H9 (cell line): Measurements from ENCODE around the gene PERCC1. TPM values are rescaled to one million over a fixed set of nuclear protein-coding genes. Genes with fewer than 3 reads are reported as not detected.

Experiments
- DNase-seq: peaks from one replicate; pipeline ENCODE4 v3.0.0-alpha.2; 2017
- H2AFZ ChIP-seq: one replicate; pipeline ENCODE4 v1.6.1; 2013; ENCODE audit warnings: mild to moderate bottlenecking, low read length, control low read depth, moderate library complexity
- H2AK5ac ChIP-seq: 2 replicates; pipeline ENCODE4 v1.6.1; 2013; ENCODE audit warnings: low read length, control low read depth, mixed read lengths; ENCODE audit not compliant: insufficient read length
- H2BK120ac ChIP-seq: one replicate; pipeline ENCODE4 v1.6.1; 2013; ENCODE audit warnings: low read depth, mild to moderate bottlenecking, low read length, control low read depth, inconsistent platforms; ENCODE audit not compliant: poor library complexity, severe bottlenecking
- H2BK12ac ChIP-seq: 2 replicates; pipeline ENCODE4 v1.6.1; 2013; ENCODE audit warnings: low read length, control low read depth, mixed read lengths, low read depth; ENCODE audit not compliant: insufficient read length
- H2BK15ac ChIP-seq: 2 replicates; pipeline ENCODE4 v1.6.1; 2013; ENCODE audit warnings: low read depth, low read length, control low read depth
- H2BK20ac ChIP-seq: one replicate; pipeline ENCODE4 v1.6.1; 2013; ENCODE audit warnings: low read depth, mild to moderate bottlenecking, low read length, control low read depth, inconsistent platforms; ENCODE audit not compliant: poor library complexity, severe bottlenecking
- H2BK5ac ChIP-seq: 2 replicates; pipeline ENCODE4 v1.6.1; 2013; ENCODE audit warnings: low read length, control low read depth, mixed read lengths; ENCODE audit not compliant: insufficient read length
- H3K14ac ChIP-seq: 2 replicates; pipeline ENCODE4 v1.6.1; 2013; ENCODE audit warnings: low read length, control low read depth; ENCODE audit not compliant: insufficient read depth
- H3K18ac ChIP-seq: 2 replicates; pipeline ENCODE4 v1.6.1; 2013; ENCODE audit warnings: low read depth, mild to moderate bottlenecking, mixed read lengths, low read length, control low read depth; ENCODE audit not compliant: insufficient read length
- H3K23ac ChIP-seq: 2 replicates; pipeline ENCODE4 v1.6.1; 2013; ENCODE audit warnings: low read length, control low read depth, mixed read lengths, low read depth; ENCODE audit not compliant: insufficient read length
- H3K23me2 ChIP-seq: 2 replicates; pipeline ENCODE4 v1.6.1; 2013; ENCODE audit warnings: low read depth, mild to moderate bottlenecking, mixed read lengths, low read length, control low read depth; ENCODE audit not compliant: insufficient read length, poor library complexity, severe bottlenecking
- H3K27ac ChIP-seq: 2 replicates; pipeline ENCODE4 v1.5.1; 2013; ENCODE audit warnings: low read length, control low read depth, mixed read lengths, low read depth; ENCODE audit not compliant: insufficient read length
- H3K27me3 ChIP-seq: 2 replicates; pipeline ENCODE4 v1.6.1; 2013; ENCODE audit warnings: low read length, control low read depth, inconsistent platforms; ENCODE audit not compliant: insufficient read depth
- H3K4ac ChIP-seq: 2 replicates; pipeline ENCODE4 v1.6.1; 2013; ENCODE audit warnings: low read depth, mild to moderate bottlenecking, control low read depth, inconsistent platforms, low read length, moderate library complexity
- H3K4me1 ChIP-seq: 2 replicates; pipeline ENCODE4 v1.6.1; 2013; ENCODE audit warnings: low read length, control low read depth, inconsistent platforms; ENCODE audit not compliant: insufficient read depth
- H3K4me2 ChIP-seq: 2 replicates; pipeline ENCODE4 v1.6.1; 2013; ENCODE audit warnings: low read length, control low read depth, mixed read lengths; ENCODE audit not compliant: insufficient read length, insufficient read depth
- H3K56ac ChIP-seq: 2 replicates; pipeline ENCODE4 v1.6.1; 2013; ENCODE audit warnings: low read depth, mild to moderate bottlenecking, mixed read lengths, low read length, control low read depth; ENCODE audit not compliant: insufficient read length
- H3K79me1 ChIP-seq: 2 replicates; pipeline ENCODE4 v1.6.1; 2013; ENCODE audit warnings: low read depth, mild to moderate bottlenecking, moderate library complexity, low read length, control low read depth, inconsistent platforms; ENCODE audit not compliant: insufficient read depth, poor library complexity, severe bottlenecking
- H3K79me2 ChIP-seq: 2 replicates; pipeline ENCODE4 v1.6.1; 2013; ENCODE audit warnings: low read length, control low read depth, inconsistent platforms; ENCODE audit not compliant: insufficient read depth
- H3K9ac ChIP-seq: 2 replicates; pipeline ENCODE4 v1.6.1; 2013; ENCODE audit warnings: low read length, control low read depth, mixed read lengths; ENCODE audit not compliant: insufficient read length; ENCODE audit errors: extremely low read depth
- H3K9me3 ChIP-seq: one replicate; pipeline ENCODE4 v1.6.1; 2013; ENCODE audit warnings: low read depth, low read length, inconsistent platforms; ENCODE audit not compliant: control insufficient read depth
- H3T11ph ChIP-seq: one replicate; pipeline ENCODE4 v1.6.1; 2013; ENCODE audit warnings: mild to moderate bottlenecking, low read length, control low read depth, inconsistent platforms
- H4K20me1 ChIP-seq: one replicate; pipeline ENCODE4 v1.6.1; 2013; ENCODE audit not compliant: control insufficient read depth, insufficient read length, insufficient read depth
- H4K5ac ChIP-seq: 2 replicates; pipeline ENCODE4 v1.6.1; 2013; ENCODE audit warnings: low read depth, mild to moderate bottlenecking, mixed read lengths, low read length, control low read depth; ENCODE audit not compliant: insufficient read length
- H4K8ac ChIP-seq: replicated peaks from 2 replicates; pipeline ENCODE4 v1.6.1; 2013; ENCODE audit warnings: low read length, control low read depth, mixed read lengths, low read depth; ENCODE audit not compliant: insufficient read length
- H4K91ac ChIP-seq: 2 replicates; pipeline ENCODE4 v1.6.1; 2013; ENCODE audit warnings: low read depth, mild to moderate bottlenecking, moderate library complexity, mixed read lengths, low read length, control low read depth; ENCODE audit not compliant: insufficient read length
- H3K27ac Mint-ChIP-seq, 3 experiments: 2 replicates in 2 of 3; 3 replicates in 1 of 3; pipeline ENCODE4 v1.8.0; 2020 to 2021; ENCODE audit warnings: mixed read lengths in 3 of 3, mild to moderate bottlenecking in 1 of 3, moderate library complexity in 1 of 3
- H3K27me3 Mint-ChIP-seq: 2 replicates; pipeline ENCODE4 v1.8.0; 2021; ENCODE audit warnings: low read depth, mild to moderate bottlenecking, moderate library complexity, mixed read lengths
- H3K36me3 Mint-ChIP-seq, 3 experiments: 2 replicates in 2 of 3; 3 replicates in 1 of 3; pipeline ENCODE4 v1.8.0; 2020 to 2021; ENCODE audit warnings: low read depth in 3 of 3, mixed read lengths in 3 of 3; ENCODE audit not compliant: insufficient read depth in 1 of 3
- H3K4me1 Mint-ChIP-seq, 2 experiments: 2 replicates each; pipeline ENCODE4 v1.8.0; 2020; ENCODE audit warnings: mixed read lengths in 2 of 2
- H3K4me3 Mint-ChIP-seq, 2 experiments: 2 replicates in 1 of 2; 3 replicates in 1 of 2; pipeline ENCODE4 v1.8.0; 2020 to 2021; ENCODE audit warnings: mild to moderate bottlenecking in 2 of 2, mixed read lengths in 2 of 2, moderate library complexity in 1 of 2
- H3K9me3 Mint-ChIP-seq, 2 experiments: 2 replicates in 1 of 2; 3 replicates in 1 of 2; pipeline ENCODE4 v1.8.0; 2020; ENCODE audit warnings: mild to moderate bottlenecking in 2 of 2, mixed read lengths in 2 of 2, moderate library complexity in 1 of 2
- WGBS: extraction: QIAGEN DNeasy Blood & Tissue Kit; methylation state at CpG from one replicate; pipeline ENCODE4 v1.1.7; 2013; ENCODE audit warnings: missing lambda C conversion rate, low lambda C conversion rate, mixed read lengths; ENCODE audit not compliant: insufficient read length; ENCODE audit errors: extremely low coverage; 5-methylcytosine and 5-hydroxymethylcytosine counted together
- total RNA-seq: library from RNA; stranded (reverse); gene quantifications from 2 replicates; pipeline ENCODE4 v1.2.1, GENCODE V29; 2021
- TF ChIP-seq, protein P1 (sequence below): fragments of 200-600 bp; sonication (generic); conservative IDR thresholded peaks from 3 replicates; pipeline ENCODE4 v1.8.0; 2021; ENCODE audit warnings: antibody characterized with exemption, mild to moderate bottlenecking

Gene PERCC1
- total RNA-seq, 1 experiment from 2014 or later, result not detected

DNA sequence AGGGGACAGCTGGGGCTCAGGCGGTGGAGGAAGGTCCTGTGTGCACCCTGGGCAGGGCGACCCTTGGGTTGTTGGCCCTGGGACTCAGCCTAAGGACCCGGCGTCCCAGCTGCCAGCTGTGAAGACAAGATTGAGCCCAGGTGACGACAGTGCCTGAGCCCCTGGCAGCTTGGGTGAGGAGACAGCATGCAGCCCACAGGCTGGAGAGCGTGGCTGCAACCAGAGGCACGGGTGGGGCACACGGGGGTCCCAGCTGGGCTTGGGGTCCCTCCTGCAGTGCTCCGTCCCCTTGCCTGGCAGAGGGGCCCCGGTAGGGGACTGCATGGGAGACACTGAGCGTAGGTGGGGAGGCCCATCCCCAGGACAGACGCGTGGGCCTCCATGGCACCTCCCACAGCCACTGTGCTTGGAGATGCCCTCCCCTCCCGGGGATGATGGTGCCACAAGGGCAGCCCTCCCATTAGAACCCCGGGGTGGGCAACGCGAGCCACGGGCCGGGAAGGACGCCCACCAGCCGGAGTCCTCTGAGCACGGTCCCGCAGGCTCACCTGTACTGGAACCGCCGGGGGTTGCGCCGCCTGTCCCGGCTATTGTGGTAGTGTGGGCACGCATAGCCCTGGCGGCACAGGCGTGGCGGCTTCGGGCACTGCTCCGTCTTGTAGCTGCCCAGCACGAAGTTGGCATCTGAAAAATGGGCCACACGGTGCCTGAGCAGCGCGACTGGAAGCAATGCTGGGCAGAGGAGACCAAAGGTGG, 31.9 kb upstream of the PERCC1 start:
- no peak overlapping the region; the same call in 1 of the 2 replicates for H3K14ac ChIP-seq
- H3K9me3 ChIP-seq, result no peaks in the 10 kb centered on the region
- H4K20me1 ChIP-seq, result no peaks in the 10 kb centered on the region
- no peak overlapping the region for H4K8ac ChIP-seq
- Mint-ChIP-seq H3K27me3 (no peaks in the 10 kb centered on the region), H3K4me3 (no peak overlapping the region), H3K9me3 (no peaks in the 10 kb centered on the region), H3K36me3 (peaks cover 7 to 36% (median 32%) of the 10 kb centered on the region in 3 experiments; a peak in 6 of 7 replicates), H3K27ac (no peak overlapping the region), H3K4me1 (no peaks in the 10 kb centered on the region)
- H2AFZ ChIP-seq, result no peak overlapping the region
- no peak overlapping the region for H3K27ac ChIP-seq
- H3K23me2 ChIP-seq, result no peaks in the 10 kb centered on the region
- no peaks in the 10 kb centered on the region for H3K27me3 ChIP-seq
- H3K4ac ChIP-seq, result no peak overlapping the region
- no peaks in the 10 kb centered on the region for H3K4me1 ChIP-seq
- no peaks in the 10 kb centered on the region for H3K79me1 ChIP-seq
- H3K79me2 ChIP-seq, result no peaks in the 10 kb centered on the region
- no peak overlapping the region for H4K5ac ChIP-seq
- H2BK20ac ChIP-seq, result no peak overlapping the region
- H2BK12ac ChIP-seq, result no peak overlapping the region
- no peak overlapping the region for H3T11ph ChIP-seq
- H2BK15ac ChIP-seq, result no peak overlapping the region
- H3K56ac ChIP-seq, result no peak overlapping the region
- no peak overlapping the region for H3K23ac ChIP-seq
- TF ChIP-seq, protein P1, sequence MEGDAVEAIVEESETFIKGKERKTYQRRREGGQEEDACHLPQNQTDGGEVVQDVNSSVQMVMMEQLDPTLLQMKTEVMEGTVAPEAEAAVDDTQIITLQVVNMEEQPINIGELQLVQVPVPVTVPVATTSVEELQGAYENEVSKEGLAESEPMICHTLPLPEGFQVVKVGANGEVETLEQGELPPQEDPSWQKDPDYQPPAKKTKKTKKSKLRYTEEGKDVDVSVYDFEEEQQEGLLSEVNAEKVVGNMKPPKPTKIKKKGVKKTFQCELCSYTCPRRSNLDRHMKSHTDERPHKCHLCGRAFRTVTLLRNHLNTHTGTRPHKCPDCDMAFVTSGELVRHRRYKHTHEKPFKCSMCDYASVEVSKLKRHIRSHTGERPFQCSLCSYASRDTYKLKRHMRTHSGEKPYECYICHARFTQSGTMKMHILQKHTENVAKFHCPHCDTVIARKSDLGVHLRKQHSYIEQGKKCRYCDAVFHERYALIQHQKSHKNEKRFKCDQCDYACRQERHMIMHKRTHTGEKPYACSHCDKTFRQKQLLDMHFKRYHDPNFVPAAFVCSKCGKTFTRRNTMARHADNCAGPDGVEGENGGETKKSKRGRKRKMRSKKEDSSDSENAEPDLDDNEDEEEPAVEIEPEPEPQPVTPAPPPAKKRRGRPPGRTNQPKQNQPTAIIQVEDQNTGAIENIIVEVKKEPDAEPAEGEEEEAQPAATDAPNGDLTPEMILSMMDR, result no peak
- no peak overlapping the region for H3K4me2 ChIP-seq
- H3K18ac ChIP-seq, result no peak overlapping the region
- no peak overlapping the region for H2BK5ac ChIP-seq
- no peak overlapping the region for H3K9ac ChIP-seq
- H2AK5ac ChIP-seq, result no peak overlapping the region
- DNase-seq, result no peak
- H2BK120ac ChIP-seq, result no peak overlapping the region
- no peak overlapping the region for H4K91ac ChIP-seq
- WGBS, result no CpG with 5 or more reads among the region's 38 CpGs
